ENCODE measurements around the gene GMIP.

- no peak for TF ChIP-seq CTCF (IDR thresholded peaks at IDR 0.05; ENCODE audit: low read depth, low read length, missing input control)
- TF ChIP-seq GABPA (IDR thresholded peaks at IDR 0.05 in 1 of 2, conservative IDR thresholded peaks at IDR 0.05 in 1 of 2), result no peak
- no peak for TF ChIP-seq YY1 (IDR thresholded peaks at IDR 0.05)
Observed at GRCh38 chr19:19627621-19628500, 15.6 kb downstream of the GMIP start, which contains the start of gene LPAR2.

Measured in liver (tissue), 3 donors.